HepG2 (cell line): ENCODE results near the gene ZMYND8. TPM values are rescaled to one million over a fixed set of nuclear protein-coding genes. Genes with fewer than 3 reads are reported as not detected.

Source experiments
- GABPB1 ChIP-seq: IDR thresholded peaks from 2 replicates; pipeline ENCODE4 v1.6.1; 2016; ENCODE audit warnings: mild to moderate bottlenecking, missing genetic modification reagents, moderate library complexity, missing compliant biosample characterization
- GATAD1 ChIP-seq: IDR thresholded peaks from 2 replicates; pipeline ENCODE4 v1.6.1; 2016; ENCODE audit warnings: missing genetic modification reagents, missing compliant biosample characterization
- HMGA1 ChIP-seq: sonication (generic); formaldehyde crosslinking; conservative IDR thresholded peaks from 2 replicates; pipeline ENCODE4 v1.4.0; 2020; ENCODE audit warnings: missing genetic modification reagents
- KAT7 ChIP-seq: IDR thresholded peaks from 2 replicates; pipeline ENCODE4 v1.6.1; 2018; ENCODE audit warnings: borderline replicate concordance, missing compliant biosample characterization
- KDM4B ChIP-seq: sonication (generic); formaldehyde crosslinking; IDR thresholded peaks from 2 replicates; pipeline ENCODE4 v1.4.0; 2020; ENCODE audit warnings: missing genetic modification reagents
- LCORL ChIP-seq, 2 experiments: fragments of 450-650 bp in 1 of 2; sonication (generic) in 1 of 2; formaldehyde crosslinking in 1 of 2; IDR thresholded peaks; 2 replicates each; pipeline versions ENCODE4 v1.5.0 to v1.6.1; 2017 to 2020; ENCODE audit warnings: antibody characterized with exemption in 1 of 2, missing genetic modification reagents in 1 of 2
- MEF2D ChIP-seq: sonication (generic); formaldehyde crosslinking; IDR thresholded peaks from 2 replicates; pipeline ENCODE4 v1.5.1; 2020; ENCODE audit warnings: mild to moderate bottlenecking, missing genetic modification reagents
- RAD21 ChIP-seq: fragments of 450-650 bp; formaldehyde crosslinking; IDR thresholded peaks from 2 replicates; pipeline ENCODE4 v1.5.0; 2020; ENCODE audit warnings: mild to moderate bottlenecking
- RFXANK ChIP-seq: IDR thresholded peaks from 2 replicates; pipeline ENCODE4 v1.6.1; 2016
- STAT6 ChIP-seq: sonication (generic); formaldehyde crosslinking; IDR thresholded peaks from 2 replicates; pipeline ENCODE4 v1.4.0; 2020; ENCODE audit warnings: missing genetic modification reagents, mild to moderate bottlenecking, borderline replicate concordance
- TFE3 ChIP-seq: IDR thresholded peaks from 2 replicates; pipeline ENCODE4 v1.6.1; 2016
- ZFP90 ChIP-seq: sonication (generic); formaldehyde crosslinking; IDR thresholded peaks from 2 replicates; pipeline ENCODE4 v1.8.0; 2022; ENCODE audit warnings: missing genetic modification reagents, mild to moderate bottlenecking, inconsistent platforms, borderline replicate concordance
- ZKSCAN1 ChIP-seq: fragments of 150-350 bp; IDR thresholded peaks from 2 replicates; pipeline ENCODE4 v1.6.1; 2014; ENCODE audit warnings: low read length
- ZNF263 ChIP-seq: sonication (generic); formaldehyde crosslinking; IDR thresholded peaks from 2 replicates; pipeline ENCODE4 v1.4.0; 2020; ENCODE audit warnings: missing genetic modification reagents
- ZNF296 ChIP-seq: sonication (generic); formaldehyde crosslinking; conservative IDR thresholded peaks from 2 replicates; pipeline ENCODE4 v1.5.0; 2020; ENCODE audit warnings: mild to moderate bottlenecking, missing genetic modification reagents
- ZNF652 ChIP-seq: IDR thresholded peaks from 2 replicates; pipeline ENCODE4 v1.6.1; 2016; ENCODE audit warnings: low read depth, borderline replicate concordance
- polyA plus RNA-seq, 8 experiments: library from polyadenylated mRNA; depleted of rRNA in 3 of 8; stranded (reverse) in 7 of 8; unstranded in 1 of 8; fragments of >200 nt; fragmentation: Illumina TruSeq in 4 of 8; extraction: Trizol in 4 of 8; gene quantifications; 2 replicates each; pipeline versions ENCODE4 v1.2.1 to v1.2.3, GENCODE V29; 2011 to 2016; ENCODE audit warnings: low read depth in 4 of 8, missing spikeins in 1 of 8, mixed read lengths in 1 of 8; ENCODE audit not compliant: insufficient read depth in 1 of 8
- total RNA-seq, 5 experiments: library from RNA; depleted of rRNA; stranded (reverse); fragments of >200 nt; fragmentation: Illumina TruSeq; extraction: Trizol; gene quantifications; 2 replicates each; pipeline ENCODE4 v1.2.3, GENCODE V29; 2016; ENCODE audit warnings: low read depth in 1 of 5
- TF ChIP-seq, protein P1 (sequence below): IDR thresholded peaks from 2 replicates; pipeline ENCODE4 v1.6.1; 2012; ENCODE audit warnings: inconsistent platforms
- TF ChIP-seq, protein P2 (sequence below): sonication (generic); formaldehyde crosslinking; IDR thresholded peaks from 2 replicates; pipeline ENCODE4 v1.9.0; 2022; ENCODE audit warnings: missing genetic modification reagents, mild to moderate bottlenecking, borderline replicate concordance
- TF ChIP-seq, protein P3 (sequence below): sonication (generic); formaldehyde crosslinking; IDR thresholded peaks from 2 replicates; pipeline ENCODE4 v1.4.0; 2020; ENCODE audit warnings: missing genetic modification reagents, borderline replicate concordance

The ZMYND8 gene
- total and polyA plus RNA-seq, 2 of the 13 experiments (the other 11 are each of a cell fraction or from before 2014, with no cell fraction given), result 53.9 to 84.7 TPM

DNA sequence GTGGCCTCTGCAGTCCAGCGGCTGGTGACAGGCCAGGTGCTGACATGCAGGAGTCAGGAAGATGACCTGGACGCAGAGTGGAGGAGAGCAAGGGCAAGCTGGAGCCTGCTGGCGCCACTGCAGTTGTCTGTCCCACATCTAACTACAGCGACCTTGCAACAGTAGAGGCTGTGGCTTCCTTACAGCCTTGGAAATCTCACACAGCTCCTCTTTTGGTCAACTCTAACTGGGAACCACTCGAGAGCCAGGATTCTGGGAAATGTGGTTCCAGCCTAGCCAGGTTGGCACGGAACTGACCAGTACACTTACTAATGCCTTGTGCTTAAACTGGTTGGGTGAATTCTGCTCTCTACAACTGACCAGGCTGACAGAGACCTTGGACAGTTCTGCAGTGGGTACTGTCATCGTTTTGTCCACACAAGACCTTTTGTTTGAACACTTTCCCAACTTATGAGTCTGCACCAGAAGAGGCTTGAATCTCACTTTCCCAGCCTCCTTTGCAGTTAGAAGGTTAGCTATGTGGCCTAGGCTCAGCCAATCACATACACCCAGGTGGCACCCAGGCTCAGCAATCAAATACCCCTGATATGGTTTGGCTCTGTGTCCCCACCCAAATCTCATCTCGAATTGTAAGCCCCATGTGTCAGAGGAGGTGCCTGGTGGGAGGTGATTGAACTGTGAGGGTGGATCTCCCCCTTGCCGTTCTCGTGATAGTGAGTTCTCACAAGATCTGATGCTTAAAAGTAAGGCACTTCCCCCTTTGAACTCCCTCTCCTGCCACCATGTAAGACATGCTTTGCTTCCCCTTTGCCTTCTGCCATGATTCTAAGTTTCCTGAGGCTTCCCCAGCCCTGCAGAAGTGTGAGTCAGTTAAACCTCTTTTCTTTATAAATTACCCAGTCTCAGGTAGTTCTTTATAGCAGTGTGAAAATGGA is 153.5 kb downstream of the ZMYND8 start (continued):
- TF ChIP-seq TFE3 (peak; percentile 54; the same call in 1 of the 2 replicates), KDM4B (CRISPR knock-in tag) (peak; percentile 35; the same call in 1 of the 2 replicates), LCORL (IDR thresholded peaks at IDR 0.05) (no peak), LCORL (CRISPR knock-in tag; IDR thresholded peaks at IDR 0.05) (peak; percentile 52; the same call in 1 of the 2 replicates), GATAD1 (CRISPR knock-in tag) (0 out of 2 replicates have a peak, but pooled peaks have one; percentile 20), GABPB1 (CRISPR knock-in tag) (0 out of 2 replicates have a peak, but pooled peaks have one; percentile 32), STAT6 (CRISPR knock-in tag) (no peak), ZNF263 (CRISPR knock-in tag) (0 out of 2 replicates have a peak, but pooled peaks have one; percentile 13), RFXANK (CRISPR knock-in tag) (peak; percentile 33; the same call in 1 of the 2 replicates), RAD21 (0 out of 2 replicates have a peak, but pooled peaks have one; percentile 39), ZFP90 (CRISPR knock-in tag) (0 out of 2 replicates have a peak, but pooled peaks have one; percentile 10), ZNF652 (no peak), ZKSCAN1 (no peak), KAT7 (CRISPR knock-in tag) (no peak), MEF2D (CRISPR knock-in tag) (0 out of 2 replicates have a peak, but pooled peaks have one; percentile 15), HMGA1 (CRISPR knock-in tag) (0 out of 2 replicates have a peak, but pooled peaks have one; percentile 33), ZNF296 (CRISPR knock-in tag) (0 out of 2 replicates have a peak, but pooled peaks have one; percentile 1)
- TF ChIP-seq, protein P1, sequence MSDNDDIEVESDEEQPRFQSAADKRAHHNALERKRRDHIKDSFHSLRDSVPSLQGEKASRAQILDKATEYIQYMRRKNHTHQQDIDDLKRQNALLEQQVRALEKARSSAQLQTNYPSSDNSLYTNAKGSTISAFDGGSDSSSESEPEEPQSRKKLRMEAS, result peak; percentile 14; the same call in 1 of the 2 replicates
- TF ChIP-seq, protein P2, sequence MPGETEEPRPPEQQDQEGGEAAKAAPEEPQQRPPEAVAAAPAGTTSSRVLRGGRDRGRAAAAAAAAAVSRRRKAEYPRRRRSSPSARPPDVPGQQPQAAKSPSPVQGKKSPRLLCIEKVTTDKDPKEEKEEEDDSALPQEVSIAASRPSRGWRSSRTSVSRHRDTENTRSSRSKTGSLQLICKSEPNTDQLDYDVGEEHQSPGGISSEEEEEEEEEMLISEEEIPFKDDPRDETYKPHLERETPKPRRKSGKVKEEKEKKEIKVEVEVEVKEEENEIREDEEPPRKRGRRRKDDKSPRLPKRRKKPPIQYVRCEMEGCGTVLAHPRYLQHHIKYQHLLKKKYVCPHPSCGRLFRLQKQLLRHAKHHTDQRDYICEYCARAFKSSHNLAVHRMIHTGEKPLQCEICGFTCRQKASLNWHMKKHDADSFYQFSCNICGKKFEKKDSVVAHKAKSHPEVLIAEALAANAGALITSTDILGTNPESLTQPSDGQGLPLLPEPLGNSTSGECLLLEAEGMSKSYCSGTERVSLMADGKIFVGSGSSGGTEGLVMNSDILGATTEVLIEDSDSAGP (CRISPR knock-in tag), result peak; percentile 65; the same call in 1 of the 2 replicates
- TF ChIP-seq, protein P3, sequence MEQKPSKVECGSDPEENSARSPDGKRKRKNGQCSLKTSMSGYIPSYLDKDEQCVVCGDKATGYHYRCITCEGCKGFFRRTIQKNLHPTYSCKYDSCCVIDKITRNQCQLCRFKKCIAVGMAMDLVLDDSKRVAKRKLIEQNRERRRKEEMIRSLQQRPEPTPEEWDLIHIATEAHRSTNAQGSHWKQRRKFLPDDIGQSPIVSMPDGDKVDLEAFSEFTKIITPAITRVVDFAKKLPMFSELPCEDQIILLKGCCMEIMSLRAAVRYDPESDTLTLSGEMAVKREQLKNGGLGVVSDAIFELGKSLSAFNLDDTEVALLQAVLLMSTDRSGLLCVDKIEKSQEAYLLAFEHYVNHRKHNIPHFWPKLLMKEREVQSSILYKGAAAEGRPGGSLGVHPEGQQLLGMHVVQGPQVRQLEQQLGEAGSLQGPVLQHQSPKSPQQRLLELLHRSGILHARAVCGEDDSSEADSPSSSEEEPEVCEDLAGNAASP (CRISPR knock-in tag), result no peak
